GM19328 (cell line): Measurements from ENCODE around the gene ARFRP1.

ENCODE experiments used
- ATAC-seq: cut with Tn5 transposase; IDR thresholded peaks from one replicate; pipeline ENCODE4 v1.9.1; 2021; ENCODE audit warnings: mild to moderate bottlenecking, moderate library complexity; ENCODE audit not compliant: unreplicated experiment

Gene ARFRP1

GRCh38 chr20:63744158-63744557 is 36.4 kb upstream of the ARFRP1 start:
- no peak for ATAC-seq

- no peak for ATAC-seq
Measured at GRCh38 chr20:63743210-63743970, 35.6 kb upstream of the ARFRP1 start.

- no peak for ATAC-seq
Measured at GRCh38 chr20:63742381-63743024, 34.7 kb upstream of the ARFRP1 start.

DNA sequence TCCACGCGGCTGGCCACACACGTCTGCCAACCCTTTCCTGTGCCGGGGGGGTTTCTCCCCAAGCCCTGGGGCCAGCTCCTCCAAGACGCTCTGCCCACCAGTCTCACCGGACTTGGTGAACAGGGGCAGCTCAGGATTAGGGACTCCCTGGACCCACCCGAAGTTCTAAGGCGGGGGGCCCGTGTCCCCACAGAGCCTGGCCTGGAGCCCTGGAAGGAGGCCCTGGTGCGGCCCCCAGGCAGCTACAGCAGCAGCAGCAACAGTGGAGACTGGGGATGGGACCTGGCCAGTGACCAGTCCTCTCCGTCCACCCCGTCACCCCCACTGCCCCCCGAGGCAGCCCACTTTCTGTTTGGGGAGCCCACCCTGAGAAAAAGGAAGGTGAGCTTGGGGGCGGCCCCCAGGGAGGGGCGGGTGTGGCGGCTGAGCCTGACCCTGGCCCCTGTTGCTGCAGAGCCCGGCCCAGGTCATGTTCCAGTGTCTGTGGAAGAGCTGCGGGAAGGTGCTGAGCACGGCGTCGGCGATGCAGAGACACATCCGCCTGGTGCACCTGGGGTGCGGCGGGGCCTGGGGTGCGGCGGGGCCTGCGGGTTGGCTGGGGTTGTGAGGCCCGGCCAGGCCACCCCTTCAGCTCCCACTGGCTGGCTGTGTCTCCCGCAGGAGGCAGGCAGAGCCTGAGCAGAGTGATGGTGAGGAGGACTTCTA is 34.1 kb upstream of the ARFRP1 start:
- no peak for ATAC-seq

- ATAC-seq = no peak
Measured at GRCh38 chr20:63741354-63741675, 33.5 kb upstream of the ARFRP1 start.

- no peak for ATAC-seq
Measured at GRCh38 chr20:63740627-63741353, 33.0 kb upstream of the ARFRP1 start.

DNA sequence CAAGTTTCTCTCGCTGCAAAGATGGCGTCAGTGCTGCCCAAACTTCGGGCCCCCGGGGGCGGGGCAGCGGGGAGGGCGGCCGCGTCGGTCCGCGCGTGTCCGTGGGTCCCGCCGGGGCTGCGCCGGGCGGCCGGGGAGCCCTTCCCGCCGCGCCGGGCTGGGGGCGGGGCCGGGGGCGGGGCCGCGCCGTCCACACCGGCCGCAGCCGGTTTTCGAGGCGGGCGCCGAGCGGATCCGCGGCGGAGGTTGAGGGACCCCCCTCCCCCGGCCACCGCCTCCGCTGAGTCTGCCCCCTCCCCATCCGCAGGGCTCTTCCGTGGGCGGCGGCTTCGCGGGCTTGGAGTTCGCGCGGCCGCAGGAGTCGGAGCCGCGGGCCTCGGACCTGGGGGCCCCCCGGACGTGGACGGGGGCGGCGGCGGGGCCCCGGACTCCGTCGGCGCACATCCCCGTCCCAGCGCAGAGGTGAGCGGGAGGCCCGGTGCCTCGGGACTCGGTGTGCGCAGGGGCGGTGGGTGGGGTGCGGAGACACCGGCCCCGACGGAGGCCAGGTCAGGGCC is 32.4 kb upstream of the ARFRP1 start:
- peak; percentile 9 for ATAC-seq

- peak; percentile 46 for ATAC-seq
Measured at GRCh38 chr20:63739130-63740069, 31.6 kb upstream of the ARFRP1 start, which contains the start of gene SLC2A4RG. Gene SLC2A4RG (plus strand): TSS chr20:63739776. CDS start chr20:63739913, 137 bp downstream.

DNA sequence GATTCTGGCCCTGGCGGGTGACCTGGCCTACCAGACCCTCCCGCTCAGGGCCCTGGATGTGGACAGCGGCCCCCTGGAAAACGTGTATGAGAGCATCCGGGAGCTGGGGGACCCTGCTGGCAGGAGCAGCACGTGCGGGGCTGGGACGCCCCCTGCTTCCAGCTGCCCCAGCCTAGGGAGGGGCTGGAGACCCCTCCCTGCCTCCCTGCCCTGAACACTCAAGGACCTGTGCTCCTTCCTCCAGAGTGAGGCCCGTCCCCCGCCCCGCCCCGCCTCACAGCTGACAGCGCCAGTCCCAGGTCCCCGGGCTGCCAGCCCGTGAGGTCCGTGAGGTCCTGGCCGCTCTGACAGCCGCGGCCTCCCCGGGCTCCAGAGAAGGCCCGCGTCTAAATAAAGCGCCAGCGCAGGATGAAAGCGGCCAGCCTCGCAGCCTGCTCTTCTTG is 30.9 kb upstream of the ARFRP1 start:
- ATAC-seq = no peak

DNA sequence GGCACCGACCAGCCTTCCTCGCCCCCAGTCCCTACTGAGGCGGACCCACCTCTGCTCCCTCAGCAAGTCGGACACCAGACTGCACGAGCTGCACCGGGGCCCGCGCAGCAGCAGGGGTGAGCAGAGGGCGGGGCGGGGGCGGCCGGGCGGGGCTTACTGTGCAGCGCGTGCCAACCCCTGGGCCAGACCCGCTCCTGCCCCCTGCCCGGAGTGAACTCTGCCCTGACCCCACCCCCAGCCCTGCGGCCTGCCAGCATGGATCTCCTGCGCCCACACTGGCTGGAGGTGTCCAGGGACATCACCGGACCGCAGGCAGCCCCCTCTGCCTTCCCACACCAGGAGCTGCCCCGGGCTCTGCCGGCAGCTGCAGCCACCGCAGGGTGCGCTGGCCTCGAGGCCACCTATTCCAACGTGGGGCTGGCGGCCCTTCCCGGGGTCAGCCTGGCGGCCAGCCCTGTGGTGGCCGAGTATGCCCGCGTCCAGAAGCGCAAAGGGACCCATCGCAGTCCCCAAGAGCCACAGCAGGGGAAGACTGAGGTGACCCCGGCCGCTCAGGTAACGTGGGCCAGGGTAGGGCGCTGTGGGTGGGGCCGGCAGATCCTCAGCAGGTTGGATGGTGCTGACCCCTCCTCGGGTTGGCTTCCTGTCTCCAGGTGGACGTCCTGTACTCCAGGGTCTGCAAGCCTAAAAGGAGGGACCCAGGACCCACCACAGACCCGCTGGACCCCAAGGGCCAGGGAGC is 30.3 kb upstream of the ARFRP1 start:
- ATAC-seq = no peak

DNA sequence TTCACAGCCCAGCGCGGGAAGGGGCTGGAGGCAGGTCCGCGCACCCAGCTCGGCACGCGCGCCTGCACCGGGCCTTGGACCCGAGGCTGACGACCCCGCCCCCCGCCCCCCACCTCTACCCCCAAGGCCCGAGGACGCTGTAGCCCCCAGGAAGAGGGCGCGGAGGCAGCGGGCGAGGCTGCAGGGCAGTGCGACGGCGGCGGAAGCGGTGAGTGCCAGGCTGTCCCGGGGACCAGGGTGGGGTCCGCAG is 29.8 kb upstream of the ARFRP1 start:
- ATAC-seq = no peak

- no peak for ATAC-seq
Measured at GRCh38 chr20:63736893-63737694, 29.3 kb upstream of the ARFRP1 start.

DNA sequence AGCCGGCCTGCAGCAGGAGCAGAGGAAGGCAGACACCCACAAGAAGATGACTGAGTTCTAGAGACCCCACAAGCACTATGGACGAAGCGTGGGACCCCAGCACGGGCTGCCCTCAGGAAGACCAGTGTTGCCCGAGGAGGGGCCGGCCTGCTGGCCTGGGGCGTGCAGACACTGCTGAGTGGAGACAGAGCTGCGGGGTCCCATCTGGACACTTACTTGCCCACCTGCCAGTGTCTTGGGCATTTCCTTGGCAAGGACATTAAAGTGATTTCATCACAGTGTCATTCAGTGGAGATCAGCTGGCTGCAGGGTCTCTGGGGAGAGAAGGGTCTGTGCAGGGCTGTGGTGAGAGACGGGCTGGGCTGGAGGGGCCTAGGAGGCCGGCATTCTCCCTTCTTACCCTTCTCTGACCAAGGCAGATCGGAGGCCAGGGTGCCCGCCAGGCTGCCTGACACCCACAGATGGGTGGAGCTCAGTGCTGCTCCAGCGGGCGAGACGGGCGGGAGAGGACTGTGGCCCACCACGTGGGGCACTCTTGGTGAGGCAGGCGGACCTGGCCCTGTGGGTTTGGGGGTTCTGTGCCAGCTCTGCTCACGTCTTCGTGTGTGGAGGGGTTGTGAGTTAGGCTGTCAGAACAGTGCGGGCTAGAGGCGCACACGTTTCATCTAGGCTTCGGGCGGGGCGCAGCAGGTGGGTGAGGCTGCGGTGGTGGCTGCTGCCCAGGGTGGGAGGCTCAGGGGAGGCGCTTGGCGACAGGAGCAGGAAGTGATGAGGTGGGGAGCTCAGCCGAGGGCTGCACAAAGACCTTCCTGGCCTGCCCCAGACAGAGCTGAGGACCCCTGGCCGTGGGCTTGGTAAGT is 28.3 kb upstream of the ARFRP1 start, which contains the start of gene LIME1:
TSS of gene LIME1 (plus strand) at position 806 of the 860 bp plus-strand sequence. CDS start 886 bp downstream, outside the sequence.
- ATAC-seq = no peak

- no peak for ATAC-seq
Measured at GRCh38 chr20:63734946-63735858, 27.4 kb upstream of the ARFRP1 start.

DNA sequence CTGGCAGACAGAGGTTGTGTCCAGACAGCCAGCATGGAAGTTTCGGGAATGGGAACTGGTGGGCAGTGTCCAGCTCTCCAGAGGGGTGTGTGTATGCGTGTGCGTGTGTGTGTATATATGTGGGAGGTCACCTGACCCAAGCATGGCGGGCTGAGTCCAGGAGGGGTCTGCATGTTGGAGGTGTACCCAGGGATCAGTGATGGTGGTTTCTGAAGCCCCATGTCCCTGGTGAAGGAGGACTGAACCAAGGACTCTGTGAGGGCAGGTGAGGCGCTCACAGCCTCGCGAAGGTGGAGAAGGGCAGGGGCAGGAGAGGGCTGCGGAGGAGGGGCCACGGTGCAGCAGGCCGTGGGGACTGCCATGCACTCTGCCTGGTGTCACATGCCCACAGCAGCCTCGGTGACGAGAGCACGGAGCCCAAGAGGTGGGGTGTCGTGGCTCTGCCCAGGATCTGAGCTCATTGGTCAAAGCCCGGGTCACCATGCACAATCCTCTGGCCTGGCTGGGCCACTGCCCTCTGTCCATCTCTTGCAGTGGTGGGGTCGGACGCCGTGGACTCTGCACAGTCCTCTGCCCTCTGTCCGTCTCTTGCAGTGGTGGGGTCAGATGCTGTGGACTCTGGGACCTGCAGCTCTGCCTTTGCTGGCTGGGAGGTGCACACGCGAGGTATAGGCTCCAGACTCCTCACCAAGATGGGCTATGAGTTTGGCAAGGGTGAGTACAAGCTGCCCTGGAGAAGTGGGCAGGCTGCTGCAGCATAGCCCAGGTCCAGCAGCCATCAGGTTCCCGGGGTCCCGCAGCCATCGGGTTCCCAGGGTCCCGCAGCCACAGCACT is 26.6 kb upstream of the ARFRP1 start:
- no peak for ATAC-seq
